HEK293 (cell line): ENCODE results near the gene NPTXR.

Source experiments
- EGR2 ChIP-seq: fragments of 450-650 bp; formaldehyde crosslinking; IDR thresholded peaks from 2 replicates; pipeline ENCODE4 v1.5.1; 2016; ENCODE audit warnings: low read depth, missing biosample characterization, missing genetic modification characterization
- GLI2 ChIP-seq: fragments of 450-650 bp; formaldehyde crosslinking; IDR thresholded peaks from 2 replicates; pipeline ENCODE4; 2017; ENCODE audit warnings: missing biosample characterization, missing genetic modification characterization, low read depth, borderline replicate concordance
- GLIS2 ChIP-seq: fragments of 450-650 bp; formaldehyde crosslinking; IDR thresholded peaks from 2 replicates; pipeline ENCODE4 v1.5.1; 2016; ENCODE audit warnings: missing biosample characterization, missing genetic modification characterization
- HOXD13 ChIP-seq: sonication (generic); formaldehyde crosslinking; IDR thresholded peaks from 2 replicates; pipeline ENCODE4 v1.8.0; 2022; ENCODE audit warnings: missing genetic modification reagents, borderline replicate concordance
- IKZF3 ChIP-seq: fragments of 450-650 bp; IDR thresholded peaks from 2 replicates; pipeline ENCODE4 v1.5.0; 2018; ENCODE audit warnings: missing biosample characterization, mild to moderate bottlenecking, missing genetic modification characterization, moderate library complexity
- KLF1 ChIP-seq: fragments of 450-650 bp; formaldehyde crosslinking; IDR thresholded peaks from 2 replicates; pipeline ENCODE4 v1.5.1; 2016; ENCODE audit warnings: missing biosample characterization, missing genetic modification characterization
- KLF10 ChIP-seq: fragments of 450-650 bp; IDR thresholded peaks from 2 replicates; pipeline ENCODE4 v1.5.1; 2018; ENCODE audit warnings: missing biosample characterization, mild to moderate bottlenecking, missing genetic modification characterization
- KLF7 ChIP-seq: fragments of 450-650 bp; formaldehyde crosslinking; IDR thresholded peaks from 2 replicates; pipeline ENCODE4 v1.5.1; 2016; ENCODE audit warnings: missing biosample characterization, missing genetic modification characterization, borderline replicate concordance
- KLF8 ChIP-seq: fragments of 450-650 bp; formaldehyde crosslinking; IDR thresholded peaks from 2 replicates; pipeline ENCODE4 v1.5.1; 2016; ENCODE audit warnings: missing biosample characterization, missing genetic modification characterization
- MZF1 ChIP-seq: fragments of 450-650 bp; formaldehyde crosslinking; IDR thresholded peaks from 2 replicates; pipeline ENCODE4 v1.5.1; 2017; ENCODE audit warnings: missing biosample characterization, missing genetic modification characterization, borderline replicate concordance
- RBAK ChIP-seq: fragments of 450-650 bp; formaldehyde crosslinking; IDR thresholded peaks from 2 replicates; pipeline ENCODE4 v1.5.1; 2016; ENCODE audit warnings: missing biosample characterization, missing genetic modification characterization
- ZBTB17 ChIP-seq: fragments of 450-650 bp; formaldehyde crosslinking; IDR thresholded peaks from 2 replicates; pipeline ENCODE4 v1.5.1; 2016; ENCODE audit warnings: missing biosample characterization, missing genetic modification characterization
- ZFP3 ChIP-seq: fragments of 450-650 bp; formaldehyde crosslinking; IDR thresholded peaks from 2 replicates; pipeline ENCODE4 v1.5.1; 2016; ENCODE audit warnings: low read depth, missing biosample characterization, missing genetic modification characterization
- ZNF121 ChIP-seq: fragments of 450-650 bp; formaldehyde crosslinking; IDR thresholded peaks from 2 replicates; pipeline ENCODE4 v1.5.1; 2016; ENCODE audit warnings: missing biosample characterization, missing genetic modification characterization
- ZNF19 ChIP-seq: fragments of 450-650 bp; formaldehyde crosslinking; IDR thresholded peaks from 2 replicates; pipeline ENCODE4; 2016; ENCODE audit warnings: missing biosample characterization, missing genetic modification characterization, low read depth
- ZNF2 ChIP-seq: fragments of 450-650 bp; formaldehyde crosslinking; IDR thresholded peaks from 2 replicates; pipeline ENCODE4 v1.5.1; 2016; ENCODE audit warnings: missing biosample characterization, missing genetic modification characterization
- ZNF416 ChIP-seq: fragments of 450-650 bp; formaldehyde crosslinking; IDR thresholded peaks from 2 replicates; pipeline ENCODE4 v1.5.1; 2016; ENCODE audit warnings: missing biosample characterization, missing genetic modification characterization
- ZNF473 ChIP-seq: fragments of 450-650 bp; formaldehyde crosslinking; IDR thresholded peaks from 2 replicates; pipeline ENCODE4 v1.5.1; 2017; ENCODE audit warnings: missing biosample characterization, missing genetic modification characterization
- ZNF555 ChIP-seq: fragments of 450-650 bp; formaldehyde crosslinking; conservative IDR thresholded peaks from 2 replicates; pipeline ENCODE4 v1.5.1; 2017; ENCODE audit warnings: missing biosample characterization, mild to moderate bottlenecking, missing genetic modification characterization, inconsistent platforms
- ZNF560 ChIP-seq: fragments of 450-650 bp; formaldehyde crosslinking; IDR thresholded peaks from 2 replicates; pipeline ENCODE4 v1.5.1; 2017; ENCODE audit warnings: missing biosample characterization, missing genetic modification characterization, borderline replicate concordance
- ZNF600 ChIP-seq: fragments of 450-650 bp; formaldehyde crosslinking; IDR thresholded peaks from 2 replicates; pipeline ENCODE4 v1.5.1; 2016; ENCODE audit warnings: missing biosample characterization, missing genetic modification characterization
- ZNF654 ChIP-seq: fragments of 450-650 bp; formaldehyde crosslinking; IDR thresholded peaks from 2 replicates; pipeline ENCODE4 v1.5.1; 2016; ENCODE audit warnings: low read depth, missing biosample characterization, missing genetic modification characterization
- ZNF660 ChIP-seq: fragments of 450-650 bp; IDR thresholded peaks from 2 replicates; pipeline ENCODE4 v1.5.1; 2018; ENCODE audit warnings: missing biosample characterization, mild to moderate bottlenecking, missing genetic modification characterization
- ZNF677 ChIP-seq: fragments of 450-650 bp; IDR thresholded peaks from 2 replicates; pipeline ENCODE4 v1.5.0; 2018; ENCODE audit warnings: missing biosample characterization, mild to moderate bottlenecking, missing genetic modification characterization, moderate library complexity
- ZNF843 ChIP-seq: fragments of 450-650 bp; formaldehyde crosslinking; IDR thresholded peaks from 2 replicates; pipeline ENCODE4 v1.5.1; 2016; ENCODE audit warnings: missing biosample characterization, missing genetic modification characterization
- ZSCAN30 ChIP-seq: fragments of 450-650 bp; IDR thresholded peaks from 2 replicates; pipeline ENCODE4 v1.5.1; 2018; ENCODE audit warnings: missing biosample characterization, mild to moderate bottlenecking, missing genetic modification characterization, moderate library complexity
- TF ChIP-seq, protein P1 (sequence below): fragments of 450-650 bp; formaldehyde crosslinking; IDR thresholded peaks from 2 replicates; pipeline ENCODE4 v1.5.1; 2016; ENCODE audit warnings: missing biosample characterization, missing genetic modification characterization
- TF ChIP-seq, protein P2 (sequence below): fragments of 450-650 bp; IDR thresholded peaks from 2 replicates; pipeline ENCODE4 v1.5.1; 2018; ENCODE audit warnings: missing biosample characterization, missing genetic modification characterization
- TF ChIP-seq, protein P3 (sequence below): fragments of 450-650 bp; formaldehyde crosslinking; IDR thresholded peaks from 2 replicates; pipeline ENCODE4 v1.5.1; 2016; ENCODE audit warnings: missing biosample characterization, missing genetic modification characterization
- TF ChIP-seq, protein P4 (sequence below): fragments of 450-650 bp; formaldehyde crosslinking; IDR thresholded peaks from 2 replicates; pipeline ENCODE4 v1.5.1; 2017; ENCODE audit warnings: missing biosample characterization, missing genetic modification characterization
- TF ChIP-seq, protein P5 (sequence below): fragments of 450-650 bp; formaldehyde crosslinking; IDR thresholded peaks from 2 replicates; pipeline ENCODE4 v1.5.1; 2016; ENCODE audit warnings: missing biosample characterization, missing genetic modification characterization

Gene NPTXR

DNA sequence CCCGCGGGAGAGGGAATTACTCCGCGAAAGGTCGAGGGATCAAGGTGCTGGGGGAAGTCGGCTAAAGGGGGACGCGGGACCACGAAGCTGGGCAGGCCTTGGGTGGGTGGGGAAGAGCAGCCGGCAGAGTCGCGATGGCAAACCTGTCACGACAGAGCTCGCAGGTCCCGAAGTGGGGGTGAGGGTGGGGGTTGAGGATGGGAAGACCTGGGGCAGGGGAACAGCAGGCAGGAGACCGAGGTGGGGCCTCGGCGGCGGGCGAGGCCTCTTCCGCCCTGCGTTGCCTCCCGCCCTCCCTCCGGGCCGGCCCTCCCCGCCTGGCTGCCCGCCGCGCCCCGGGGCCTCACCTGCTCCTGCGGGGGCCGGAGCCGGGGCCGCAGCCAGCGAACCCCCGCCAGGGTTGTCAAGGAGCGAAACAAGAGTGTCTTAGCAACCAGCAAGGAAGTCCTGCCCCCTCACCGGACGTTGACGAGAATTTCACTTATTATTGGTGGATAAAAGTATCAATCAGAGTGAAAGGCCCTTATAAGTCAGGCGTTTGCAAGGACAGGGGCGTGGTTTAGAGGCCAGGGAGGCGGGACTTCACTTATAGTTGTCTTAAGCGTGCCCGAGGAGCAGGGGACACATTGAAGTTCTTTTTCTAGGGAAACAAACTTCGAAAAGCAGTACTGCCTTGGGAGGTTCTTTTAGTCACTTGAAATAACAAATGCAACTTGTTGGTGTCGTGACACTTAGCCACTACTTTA lies 49.9 kb downstream of the NPTXR start, which contains the start of gene DNAL4 (continued):
- TF ChIP-seq, protein P1, sequence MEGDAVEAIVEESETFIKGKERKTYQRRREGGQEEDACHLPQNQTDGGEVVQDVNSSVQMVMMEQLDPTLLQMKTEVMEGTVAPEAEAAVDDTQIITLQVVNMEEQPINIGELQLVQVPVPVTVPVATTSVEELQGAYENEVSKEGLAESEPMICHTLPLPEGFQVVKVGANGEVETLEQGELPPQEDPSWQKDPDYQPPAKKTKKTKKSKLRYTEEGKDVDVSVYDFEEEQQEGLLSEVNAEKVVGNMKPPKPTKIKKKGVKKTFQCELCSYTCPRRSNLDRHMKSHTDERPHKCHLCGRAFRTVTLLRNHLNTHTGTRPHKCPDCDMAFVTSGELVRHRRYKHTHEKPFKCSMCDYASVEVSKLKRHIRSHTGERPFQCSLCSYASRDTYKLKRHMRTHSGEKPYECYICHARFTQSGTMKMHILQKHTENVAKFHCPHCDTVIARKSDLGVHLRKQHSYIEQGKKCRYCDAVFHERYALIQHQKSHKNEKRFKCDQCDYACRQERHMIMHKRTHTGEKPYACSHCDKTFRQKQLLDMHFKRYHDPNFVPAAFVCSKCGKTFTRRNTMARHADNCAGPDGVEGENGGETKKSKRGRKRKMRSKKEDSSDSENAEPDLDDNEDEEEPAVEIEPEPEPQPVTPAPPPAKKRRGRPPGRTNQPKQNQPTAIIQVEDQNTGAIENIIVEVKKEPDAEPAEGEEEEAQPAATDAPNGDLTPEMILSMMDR (tag by site-specific recombination): no peak
- TF ChIP-seq ZFP3 (tag by site-specific recombination) (no peak), MZF1 (tag by site-specific recombination) (no peak), KLF7 (tag by site-specific recombination) (peak; percentile 40; the same call in 1 of the 2 replicates), ZNF600 (tag by site-specific recombination) (no peak), ZNF121 (tag by site-specific recombination) (no peak), ZNF560 (tag by site-specific recombination) (no peak), ZNF660 (tag by site-specific recombination) (peak; percentile 16; the same call in 1 of the 2 replicates), ZNF677 (no peak), EGR2 (tag by site-specific recombination) (0 out of 2 replicates have a peak, but pooled peaks have one; percentile 5), ZNF555 (tag by site-specific recombination) (no peak), KLF10 (tag by site-specific recombination) (peak; percentile 58; the same call in 1 of the 2 replicates), ZNF654 (tag by site-specific recombination) (no peak), ZNF416 (tag by site-specific recombination) (no peak), ZNF2 (tag by site-specific recombination) (no peak), GLI2 (tag by site-specific recombination) (no peak), RBAK (tag by site-specific recombination) (no peak), ZNF19 (no peak), KLF8 (tag by site-specific recombination) (no peak), ZBTB17 (no peak), ZNF843 (tag by site-specific recombination) (no peak), GLIS2 (tag by site-specific recombination) (peak; percentile 49; the same call in 1 of the 2 replicates), HOXD13 (CRISPR knock-in tag) (no peak), ZSCAN30 (tag by site-specific recombination) (peak; percentile 70), IKZF3 (tag by site-specific recombination) (peak; percentile 58; the same call in 1 of the 2 replicates), ZNF473 (tag by site-specific recombination) (no peak), KLF1 (peak; percentile 49; the same call in 1 of the 2 replicates)
- TF ChIP-seq, protein P2, sequence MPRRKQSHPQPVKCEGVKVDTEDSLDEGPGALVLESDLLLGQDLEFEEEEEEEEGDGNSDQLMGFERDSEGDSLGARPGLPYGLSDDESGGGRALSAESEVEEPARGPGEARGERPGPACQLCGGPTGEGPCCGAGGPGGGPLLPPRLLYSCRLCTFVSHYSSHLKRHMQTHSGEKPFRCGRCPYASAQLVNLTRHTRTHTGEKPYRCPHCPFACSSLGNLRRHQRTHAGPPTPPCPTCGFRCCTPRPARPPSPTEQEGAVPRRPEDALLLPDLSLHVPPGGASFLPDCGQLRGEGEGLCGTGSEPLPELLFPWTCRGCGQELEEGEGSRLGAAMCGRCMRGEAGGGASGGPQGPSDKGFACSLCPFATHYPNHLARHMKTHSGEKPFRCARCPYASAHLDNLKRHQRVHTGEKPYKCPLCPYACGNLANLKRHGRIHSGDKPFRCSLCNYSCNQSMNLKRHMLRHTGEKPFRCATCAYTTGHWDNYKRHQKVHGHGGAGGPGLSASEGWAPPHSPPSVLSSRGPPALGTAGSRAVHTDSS (tag by site-specific recombination): no peak
- TF ChIP-seq, protein P3, sequence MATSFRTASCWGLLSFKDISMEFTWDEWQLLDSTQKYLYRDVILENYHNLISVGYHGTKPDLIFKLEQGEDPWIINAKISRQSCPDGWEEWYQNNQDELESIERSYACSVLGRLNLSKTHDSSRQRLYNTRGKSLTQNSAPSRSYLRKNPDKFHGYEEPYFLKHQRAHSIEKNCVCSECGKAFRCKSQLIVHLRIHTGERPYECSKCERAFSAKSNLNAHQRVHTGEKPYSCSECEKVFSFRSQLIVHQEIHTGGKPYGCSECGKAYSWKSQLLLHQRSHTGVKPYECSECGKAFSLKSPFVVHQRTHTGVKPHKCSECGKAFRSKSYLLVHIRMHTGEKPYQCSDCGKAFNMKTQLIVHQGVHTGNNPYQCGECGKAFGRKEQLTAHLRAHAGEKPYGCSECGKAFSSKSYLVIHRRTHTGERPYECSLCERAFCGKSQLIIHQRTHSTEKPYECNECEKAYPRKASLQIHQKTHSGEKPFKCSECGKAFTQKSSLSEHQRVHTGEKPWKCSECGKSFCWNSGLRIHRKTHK (tag by site-specific recombination): no peak
- TF ChIP-seq, protein P4, sequence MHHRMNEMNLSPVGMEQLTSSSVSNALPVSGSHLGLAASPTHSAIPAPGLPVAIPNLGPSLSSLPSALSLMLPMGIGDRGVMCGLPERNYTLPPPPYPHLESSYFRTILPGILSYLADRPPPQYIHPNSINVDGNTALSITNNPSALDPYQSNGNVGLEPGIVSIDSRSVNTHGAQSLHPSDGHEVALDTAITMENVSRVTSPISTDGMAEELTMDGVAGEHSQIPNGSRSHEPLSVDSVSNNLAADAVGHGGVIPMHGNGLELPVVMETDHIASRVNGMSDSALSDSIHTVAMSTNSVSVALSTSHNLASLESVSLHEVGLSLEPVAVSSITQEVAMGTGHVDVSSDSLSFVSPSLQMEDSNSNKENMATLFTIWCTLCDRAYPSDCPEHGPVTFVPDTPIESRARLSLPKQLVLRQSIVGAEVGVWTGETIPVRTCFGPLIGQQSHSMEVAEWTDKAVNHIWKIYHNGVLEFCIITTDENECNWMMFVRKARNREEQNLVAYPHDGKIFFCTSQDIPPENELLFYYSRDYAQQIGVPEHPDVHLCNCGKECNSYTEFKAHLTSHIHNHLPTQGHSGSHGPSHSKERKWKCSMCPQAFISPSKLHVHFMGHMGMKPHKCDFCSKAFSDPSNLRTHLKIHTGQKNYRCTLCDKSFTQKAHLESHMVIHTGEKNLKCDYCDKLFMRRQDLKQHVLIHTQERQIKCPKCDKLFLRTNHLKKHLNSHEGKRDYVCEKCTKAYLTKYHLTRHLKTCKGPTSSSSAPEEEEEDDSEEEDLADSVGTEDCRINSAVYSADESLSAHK (tag by site-specific recombination): peak; percentile 49; the same call in 1 of the 2 replicates
- TF ChIP-seq, protein P5, sequence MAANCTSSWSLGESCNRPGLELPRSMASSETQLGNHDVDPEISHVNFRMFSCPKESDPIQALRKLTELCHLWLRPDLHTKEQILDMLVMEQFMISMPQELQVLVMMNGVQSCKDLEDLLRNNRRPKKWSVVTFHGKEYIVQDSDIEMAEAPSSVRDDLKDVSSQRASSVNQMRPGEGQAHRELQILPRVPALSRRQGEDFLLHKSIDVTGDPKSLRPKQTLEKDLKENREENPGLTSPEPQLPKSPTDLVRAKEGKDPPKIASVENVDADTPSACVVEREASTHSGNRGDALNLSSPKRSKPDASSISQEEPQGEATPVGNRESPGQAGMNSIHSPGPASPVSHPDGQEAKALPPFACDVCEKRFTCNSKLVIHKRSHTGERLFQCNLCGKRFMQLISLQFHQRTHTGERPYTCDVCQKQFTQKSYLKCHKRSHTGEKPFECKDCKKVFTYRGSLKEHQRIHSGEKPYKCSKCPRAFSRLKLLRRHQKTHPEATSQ (tag by site-specific recombination): no peak
